ENCODE measurements around the gene TACC3.
A peak's percentile ranks its signal among the peaks of the same experiment; 100 is the strongest.

The TACC3 gene

DNA sequence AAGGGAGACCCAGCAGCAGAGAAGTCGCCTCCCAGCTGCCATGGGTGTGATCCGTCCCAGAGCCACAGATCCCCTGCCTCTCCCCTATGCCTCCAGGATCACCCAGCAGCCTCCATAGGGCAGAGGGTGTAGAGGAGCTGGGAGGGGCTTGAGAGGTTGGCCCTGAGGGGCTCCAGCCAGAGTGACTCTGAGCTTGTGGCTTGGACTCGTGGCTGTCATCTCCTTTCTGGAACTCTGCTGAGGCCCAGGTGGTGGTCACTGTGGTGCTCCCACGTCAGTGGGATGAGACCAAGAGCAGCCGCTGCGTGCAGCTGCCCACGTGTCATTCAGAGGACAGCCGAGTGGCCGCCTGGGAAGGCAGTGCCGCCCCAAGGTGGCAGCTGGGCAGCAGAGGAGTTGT, 4.2 kb downstream of the TACC3 start:
- DNase-seq: no peak

DNA sequence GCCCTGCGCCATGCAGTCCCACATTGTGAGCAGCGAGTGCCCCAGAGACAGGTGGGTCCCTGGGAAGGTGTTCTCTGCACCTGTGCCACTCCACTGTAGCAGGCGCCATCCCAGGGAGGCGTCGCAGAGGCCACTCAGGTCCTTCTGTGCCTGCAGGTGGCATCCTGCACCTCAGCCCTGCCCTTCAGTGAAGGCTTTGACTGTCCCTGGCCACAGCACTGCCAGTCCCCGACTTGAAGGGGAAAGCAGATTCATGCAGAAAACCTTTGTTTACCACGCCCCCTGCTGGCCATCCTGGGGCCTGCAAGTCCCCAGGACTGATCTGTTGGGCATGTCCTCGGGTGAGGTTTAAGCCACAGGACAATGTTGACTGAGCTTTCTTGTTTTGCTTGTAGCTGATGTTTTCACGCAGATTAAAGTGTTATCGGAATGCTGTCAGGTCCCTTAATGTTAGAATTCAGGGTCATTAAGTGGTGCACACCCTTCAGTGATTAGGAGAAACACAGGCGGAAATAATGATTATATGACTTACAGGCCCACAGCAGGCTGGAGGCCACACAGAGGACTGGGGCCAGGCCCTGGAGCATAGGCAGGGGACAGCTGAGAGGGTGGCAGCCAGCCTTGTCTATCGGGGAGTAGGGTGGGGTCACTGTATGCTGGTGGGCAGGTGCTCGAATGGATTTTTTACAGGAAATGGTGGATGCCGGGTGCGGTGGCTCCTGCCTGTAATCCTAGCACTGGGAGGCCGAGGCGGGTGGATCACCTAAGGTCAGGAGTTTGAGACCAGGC, 5.0 kb downstream of the TACC3 start:
- peak; percentile 33 for DNase-seq

DNA sequence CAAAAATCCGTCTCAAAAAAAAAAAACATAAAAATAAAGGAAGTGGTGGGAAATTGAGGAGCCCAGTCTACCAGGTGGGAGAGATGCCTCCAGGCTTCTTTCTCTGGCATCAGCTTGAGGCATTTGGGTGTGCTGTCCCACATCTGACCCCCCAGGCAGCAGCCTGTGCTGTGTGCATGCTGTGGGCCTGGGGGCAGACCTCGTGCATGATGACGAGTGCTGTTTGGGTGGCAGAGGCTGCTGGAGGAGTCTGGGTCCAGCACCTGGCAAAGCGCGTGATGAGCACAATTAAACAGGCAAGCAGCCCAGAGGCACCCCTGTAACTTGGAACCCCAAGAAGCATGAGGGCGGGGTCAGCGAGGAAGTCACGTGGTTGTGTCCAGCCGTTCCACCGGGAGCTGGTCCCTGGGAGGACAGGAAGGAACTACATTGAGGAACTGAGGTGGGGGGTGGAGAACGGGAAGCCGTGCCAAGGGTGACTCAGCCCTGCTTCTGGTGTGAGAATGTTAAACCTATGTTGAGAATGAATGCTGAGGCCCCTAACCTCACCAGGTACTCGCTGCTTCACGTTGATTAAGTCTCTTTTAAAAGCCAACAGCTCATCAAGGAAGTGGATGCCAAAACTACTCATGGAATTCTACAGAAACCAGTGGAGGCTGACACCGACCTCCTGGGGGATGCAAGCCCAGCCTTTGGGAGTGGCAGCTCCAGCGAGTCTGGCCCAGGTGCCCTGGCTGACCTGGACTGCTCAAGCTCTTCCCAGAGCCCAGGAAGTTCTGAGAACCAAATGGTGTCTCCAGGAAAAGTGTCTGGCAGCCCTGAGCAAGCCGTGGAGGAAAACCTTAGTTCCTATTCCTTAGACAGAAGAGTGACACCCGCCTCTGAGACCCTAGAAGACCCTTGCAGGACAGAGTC, 6.1 kb downstream of the TACC3 start:
- no peak for DNase-seq

DNA sequence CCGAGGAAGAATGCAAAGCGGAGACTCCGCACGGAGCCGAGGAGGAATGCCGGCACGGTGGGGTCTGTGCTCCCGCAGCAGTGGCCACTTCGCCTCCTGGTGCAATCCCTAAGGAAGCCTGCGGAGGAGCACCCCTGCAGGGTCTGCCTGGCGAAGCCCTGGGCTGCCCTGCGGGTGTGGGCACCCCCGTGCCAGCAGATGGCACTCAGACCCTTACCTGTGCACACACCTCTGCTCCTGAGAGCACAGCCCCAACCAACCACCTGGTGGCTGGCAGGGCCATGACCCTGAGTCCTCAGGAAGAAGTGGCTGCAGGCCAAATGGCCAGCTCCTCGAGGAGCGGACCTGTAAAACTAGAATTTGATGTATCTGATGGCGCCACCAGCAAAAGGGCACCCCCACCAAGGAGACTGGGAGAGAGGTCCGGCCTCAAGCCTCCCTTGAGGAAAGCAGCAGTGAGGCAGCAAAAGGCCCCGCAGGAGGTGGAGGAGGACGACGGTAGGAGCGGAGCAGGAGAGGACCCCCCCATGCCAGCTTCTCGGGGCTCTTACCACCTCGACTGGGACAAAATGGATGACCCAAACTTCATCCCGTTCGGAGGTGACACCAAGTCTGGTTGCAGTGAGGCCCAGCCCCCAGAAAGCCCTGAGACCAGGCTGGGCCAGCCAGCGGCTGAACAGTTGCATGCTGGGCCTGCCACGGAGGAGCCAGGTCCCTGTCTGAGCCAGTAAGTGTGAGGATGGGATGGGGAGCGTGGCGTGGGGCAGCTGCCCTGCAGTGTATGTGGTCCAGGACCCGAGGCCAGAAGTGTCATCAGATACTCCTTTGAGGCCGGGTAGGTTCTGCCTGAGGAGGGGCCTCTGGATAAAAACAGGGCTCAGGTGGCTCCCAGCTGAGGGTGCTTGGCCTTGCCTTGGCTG, 7.0 kb downstream of the TACC3 start:
- no peak for DNase-seq

DNA sequence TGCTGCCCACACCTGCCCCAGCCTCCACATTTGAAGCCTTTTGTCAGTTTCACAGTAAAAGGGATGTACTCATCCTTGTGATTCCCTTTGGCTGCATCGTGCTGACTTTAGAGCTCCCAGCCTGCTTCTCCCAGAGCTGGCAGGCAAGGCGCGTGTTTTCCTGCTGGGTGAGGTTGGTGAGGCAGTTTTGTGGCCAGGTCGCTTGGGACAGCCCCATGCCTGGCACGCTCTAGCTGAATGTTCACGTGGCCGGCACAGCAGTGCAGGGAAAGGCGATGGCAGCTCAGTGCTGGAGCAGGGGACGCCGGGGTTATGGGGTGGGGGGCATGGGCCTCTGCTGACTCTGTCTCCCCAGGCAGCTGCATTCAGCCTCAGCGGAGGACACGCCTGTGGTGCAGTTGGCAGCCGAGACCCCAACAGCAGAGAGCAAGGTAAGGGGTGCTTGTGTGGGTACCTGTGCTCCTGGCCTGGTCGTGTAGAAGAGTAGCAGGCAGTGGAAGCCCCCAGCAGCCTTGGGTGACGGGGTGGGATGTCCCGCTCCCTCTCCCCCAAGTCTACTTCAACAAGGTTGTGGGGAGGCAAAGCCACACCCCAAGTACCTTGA, 9.3 kb downstream of the TACC3 start:
- DNase-seq: no peak

DNA sequence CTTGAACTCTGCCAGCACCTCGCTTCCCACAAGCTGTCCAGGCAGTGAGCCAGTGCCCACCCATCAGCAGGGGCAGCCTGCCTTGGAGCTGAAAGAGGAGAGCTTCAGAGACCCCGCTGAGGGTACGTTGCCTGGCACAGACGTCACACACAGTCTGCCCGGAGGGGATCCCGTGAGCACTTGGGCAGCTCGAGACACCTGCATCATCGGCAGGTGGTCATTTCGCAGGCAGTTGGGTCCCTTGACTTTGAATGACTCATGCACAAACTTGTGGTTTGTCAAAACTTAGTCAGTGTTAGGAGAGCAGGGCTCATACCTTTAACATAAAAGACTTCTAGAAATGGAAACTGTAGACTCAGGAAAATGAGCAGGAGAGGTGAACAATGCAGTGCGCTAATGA, 9.9 kb downstream of the TACC3 start:
- DNase-seq: no peak

DNA sequence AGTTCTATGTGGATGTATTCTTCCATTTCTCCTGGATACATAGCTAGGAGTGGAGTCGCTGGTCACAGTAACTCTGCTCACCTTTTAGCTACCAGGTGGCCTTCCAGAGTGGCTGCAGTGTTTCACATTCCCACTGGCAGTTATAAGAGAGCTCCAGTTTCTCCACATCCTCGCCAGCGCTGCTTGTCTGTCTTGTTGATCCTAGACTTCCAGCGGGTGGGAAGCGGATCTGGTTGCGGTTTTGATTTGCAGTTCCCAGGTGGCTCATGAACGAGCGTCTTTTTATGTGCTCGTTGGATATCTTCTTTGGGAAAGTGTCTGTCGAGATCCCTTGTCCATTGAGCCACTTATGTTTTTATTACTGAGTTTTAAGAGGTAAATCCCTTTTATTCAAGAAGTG, 11.6 kb downstream of the TACC3 start:
- no peak for DNase-seq

DNA sequence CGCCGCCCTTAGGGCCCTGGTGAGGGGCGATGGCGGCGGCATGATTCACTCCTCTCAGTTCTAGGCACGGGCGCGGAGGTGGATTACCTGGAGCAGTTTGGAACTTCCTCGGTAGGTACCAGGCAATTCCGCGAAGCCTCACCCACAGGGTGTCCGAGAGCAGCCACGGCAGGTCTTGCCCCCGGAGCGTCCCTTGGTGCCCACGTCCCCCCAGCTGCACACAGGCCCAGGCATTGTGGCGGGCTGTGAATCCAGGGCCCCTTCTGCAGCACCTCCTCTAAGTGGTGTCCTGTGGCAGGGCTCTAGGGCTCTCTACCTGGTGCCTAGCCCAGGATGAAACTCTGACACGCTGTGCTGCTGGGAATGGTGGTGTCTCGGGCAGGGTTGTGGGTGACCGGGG, 13.9 kb downstream of the TACC3 start:
- DNase-seq: no peak

DNA sequence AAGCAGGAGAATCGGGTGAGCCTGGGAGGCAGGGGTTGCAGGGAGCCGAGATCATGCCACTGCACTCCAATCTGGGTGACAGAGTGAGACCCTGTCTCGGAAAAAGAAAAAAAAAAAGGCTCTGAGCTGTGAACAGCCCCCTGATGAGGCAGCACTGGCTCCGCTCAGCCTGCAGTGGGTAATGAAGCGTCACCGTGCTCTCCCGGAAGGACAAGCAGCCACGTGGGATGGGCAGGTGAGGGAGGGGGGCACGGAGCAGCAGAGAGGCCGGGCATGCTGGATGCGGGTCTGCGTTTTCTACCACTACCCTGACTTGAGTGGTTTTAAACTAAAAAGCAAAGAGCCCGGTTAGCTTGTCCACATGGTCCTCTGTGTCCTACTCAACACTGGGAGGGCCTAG, 15.5 kb downstream of the TACC3 start:
- no peak for DNase-seq

DNA sequence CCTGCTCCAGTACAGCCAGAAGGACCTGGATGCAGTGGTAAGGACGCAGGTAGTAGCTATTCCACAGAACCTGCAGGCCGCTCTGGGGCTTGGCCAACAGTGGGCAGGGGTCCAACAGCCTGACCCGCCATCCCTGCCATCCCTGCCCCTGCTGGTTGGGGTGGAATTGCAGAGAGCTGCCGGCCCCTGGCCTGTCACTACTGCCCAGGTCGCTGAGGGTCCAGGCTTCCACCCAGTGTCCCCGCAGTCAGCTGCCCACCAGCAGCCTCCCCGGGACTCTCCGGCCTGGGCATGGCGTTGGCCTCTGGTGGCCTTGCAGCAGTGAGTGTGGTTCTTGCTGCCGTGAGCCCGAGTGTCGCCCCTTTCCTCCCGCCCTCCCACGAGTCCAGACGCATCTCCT, 16.3 kb downstream of the TACC3 start:
- DNase-seq: no peak

DNA sequence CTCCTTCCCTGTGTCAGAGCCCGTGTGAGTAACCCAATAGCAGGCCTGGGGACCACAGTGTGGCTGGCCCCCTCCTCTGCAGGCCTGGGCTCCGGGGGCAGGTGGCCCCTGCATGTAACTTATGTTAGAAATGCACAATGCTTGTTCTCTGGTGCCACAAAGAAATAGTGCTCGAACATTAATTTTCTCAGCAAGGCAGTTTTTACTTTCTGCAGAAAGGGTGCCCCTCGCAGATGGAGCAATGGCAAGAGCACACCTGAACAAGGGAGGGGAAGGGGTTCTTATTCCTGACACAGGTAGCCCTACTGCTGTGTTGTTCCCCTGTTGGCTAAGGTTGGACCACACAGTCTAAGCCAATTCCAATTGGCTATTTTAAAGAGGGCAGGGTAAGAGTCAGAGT, 17.1 kb downstream of the TACC3 start:
- DNase-seq: no peak

DNA sequence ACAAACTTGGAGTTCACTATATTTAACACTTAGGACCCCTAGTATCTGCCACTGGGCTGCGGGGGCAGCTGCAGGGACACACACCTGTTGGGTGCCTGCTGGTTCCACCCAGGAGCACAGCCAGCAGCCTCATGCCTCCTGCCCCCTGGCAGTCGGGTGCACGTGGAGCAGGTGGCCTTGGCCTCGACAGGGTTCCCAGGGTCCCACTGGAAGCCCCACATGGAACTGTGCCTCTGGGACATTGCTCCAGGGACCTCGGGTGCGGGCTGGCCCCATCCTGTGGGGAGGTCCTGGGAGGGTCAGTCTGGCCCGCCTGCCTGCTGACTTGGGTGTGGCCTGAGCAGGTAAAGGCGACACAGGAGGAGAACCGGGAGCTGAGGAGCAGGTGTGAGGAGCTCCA, 18.0 kb downstream of the TACC3 start:
- no peak for DNase-seq

DNA sequence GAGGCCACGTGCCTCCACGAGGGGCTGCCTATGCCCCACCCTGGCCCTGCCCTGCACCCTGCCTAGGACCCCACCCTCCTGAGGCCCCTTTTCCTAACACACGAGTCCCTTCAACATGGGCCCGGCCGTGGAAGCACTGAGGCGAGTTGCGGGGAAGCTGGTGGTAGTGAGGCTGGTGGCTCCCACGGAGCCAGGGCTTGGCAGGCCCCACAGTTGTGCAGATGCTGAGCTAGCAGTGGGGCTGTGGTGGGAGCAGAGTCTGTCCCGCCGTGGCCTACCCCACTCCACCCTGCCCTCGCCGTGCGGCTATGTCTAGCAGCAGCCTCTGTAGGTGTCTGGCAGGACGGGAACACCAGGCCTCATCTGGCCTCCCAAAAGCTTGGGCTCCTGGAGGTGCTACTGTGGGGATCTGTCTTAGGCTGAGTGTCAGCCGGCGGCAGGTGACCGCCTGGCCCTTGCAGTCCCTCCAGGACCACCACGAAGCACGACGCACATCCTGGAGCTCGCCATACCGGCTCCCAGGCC, 18.8 kb downstream of the TACC3 start:
- DNase-seq: no peak

DNA sequence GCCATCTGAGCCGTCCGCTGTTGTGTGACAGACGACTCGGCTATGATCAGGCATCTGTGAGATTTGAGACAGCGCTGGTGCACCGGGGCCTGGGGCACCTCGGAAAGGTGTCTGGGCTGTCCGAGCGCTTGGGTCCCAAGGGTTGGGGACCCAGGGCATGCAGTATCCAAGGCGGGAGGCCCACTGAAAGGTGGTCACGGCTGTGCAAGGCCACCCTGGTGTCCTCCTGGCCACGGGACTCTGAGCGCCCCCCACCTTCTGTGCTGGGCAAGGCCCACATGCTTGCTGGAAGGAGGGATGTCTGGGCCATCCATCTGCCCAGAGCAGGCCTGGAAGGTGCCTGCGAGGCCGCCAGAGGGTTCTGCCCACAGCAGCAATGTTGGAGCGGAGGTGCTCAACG, 19.9 kb downstream of the TACC3 start:
- DNase-seq: no peak

DNA sequence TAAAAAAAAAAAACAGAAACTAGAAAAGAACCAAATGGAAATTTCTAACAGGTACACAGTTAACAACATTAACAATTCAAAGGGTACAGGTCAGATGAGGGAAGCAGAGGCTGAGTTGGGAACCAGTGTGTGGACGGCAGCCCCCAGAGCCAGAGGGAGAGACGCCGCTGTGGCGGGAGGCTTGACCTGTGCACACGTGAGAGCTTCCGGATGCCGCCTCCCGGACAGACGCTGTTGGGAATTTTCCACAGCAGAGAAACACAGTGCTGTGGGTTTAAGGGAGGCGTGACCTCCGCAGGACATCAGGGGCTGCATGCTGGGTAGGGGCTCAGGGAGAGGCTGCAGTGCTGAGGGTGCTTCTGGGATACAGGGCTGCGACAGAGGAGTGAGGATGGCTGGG, 22.2 kb downstream of the TACC3 start:
- no peak for DNase-seq

DNA sequence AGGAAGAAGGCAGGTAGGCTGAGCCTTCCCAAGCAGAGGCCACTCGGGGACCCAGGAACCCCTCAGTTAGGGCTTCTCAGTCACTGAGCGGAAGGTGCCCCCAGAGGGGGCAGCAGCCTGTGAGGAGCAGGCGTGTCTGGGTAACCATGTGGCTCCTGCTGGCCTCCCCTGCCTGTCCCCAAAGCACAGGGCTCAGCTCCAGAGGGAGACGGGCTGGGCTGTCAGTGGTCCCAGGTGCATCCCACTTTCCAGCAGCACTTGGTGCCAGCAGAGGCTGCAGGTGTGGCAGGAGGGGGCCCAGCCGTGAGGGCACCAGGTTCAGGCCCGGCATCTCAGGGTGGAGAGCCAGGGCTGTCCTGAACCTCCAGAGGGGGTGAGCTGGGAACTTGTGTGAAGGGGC, 22.7 kb downstream of the TACC3 start:
- DNase-seq: no peak

DNA sequence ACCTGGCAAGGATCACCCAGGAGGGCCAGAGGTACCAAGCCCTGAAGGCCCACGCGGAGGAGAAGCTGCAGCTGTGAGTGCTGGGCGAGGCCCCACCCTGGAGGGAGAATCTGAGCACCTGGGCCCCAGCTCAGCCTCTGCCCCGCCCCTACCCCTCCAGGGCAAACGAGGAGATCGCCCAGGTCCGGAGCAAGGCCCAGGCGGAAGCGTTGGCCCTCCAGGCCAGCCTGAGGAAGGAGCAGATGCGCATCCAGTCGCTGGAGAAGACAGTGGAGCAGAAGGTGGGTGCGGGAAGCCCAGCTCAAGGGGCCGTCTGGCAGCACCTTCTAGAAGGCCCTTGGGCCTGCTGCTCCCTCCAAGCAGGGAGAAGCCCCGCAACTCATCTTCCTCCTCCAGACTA, 23.2 kb downstream of the TACC3 start:
- DNase-seq: no peak

DNA sequence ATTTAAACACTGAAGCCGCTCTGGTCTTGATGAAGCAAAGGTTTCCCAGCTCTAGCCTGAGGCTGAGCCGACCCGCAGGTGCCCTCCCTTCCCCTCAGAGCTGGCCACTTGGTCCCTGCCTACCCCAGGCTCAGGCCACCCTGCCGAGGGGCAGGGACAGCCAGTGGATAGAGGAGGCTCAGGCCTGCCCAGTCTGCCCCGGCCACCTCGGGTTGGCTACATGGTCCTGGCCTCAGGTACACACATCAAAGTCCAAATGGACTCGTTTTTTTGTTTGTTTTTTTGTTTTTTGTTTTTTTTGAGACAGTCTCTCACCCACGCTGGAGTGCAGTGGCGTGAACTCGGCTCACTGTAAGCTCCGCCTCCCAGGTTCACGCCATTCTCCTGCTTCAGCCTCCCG, 23.8 kb downstream of the TACC3 start:
- no peak for DNase-seq

DNA sequence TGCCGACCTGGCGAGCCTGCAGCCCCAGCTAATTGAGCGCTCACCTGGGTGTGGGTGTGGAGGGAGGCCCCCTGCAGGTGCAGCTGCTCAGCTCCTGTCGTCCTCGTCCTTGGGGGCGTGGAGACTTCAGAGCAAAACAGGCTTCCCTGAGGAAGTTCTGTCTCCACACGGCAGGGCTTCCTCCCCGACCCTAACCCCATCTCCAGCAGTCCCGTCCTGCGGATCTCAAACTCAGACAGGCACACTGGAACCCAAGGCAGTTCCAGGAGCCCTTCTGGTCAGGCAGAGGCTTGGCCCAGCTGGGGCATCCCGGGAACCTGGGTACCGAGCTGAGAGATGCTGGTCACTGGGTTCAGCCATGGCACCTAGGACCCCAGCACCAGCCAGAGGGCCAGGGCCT, 24.4 kb downstream of the TACC3 start:
- no peak for DNase-seq

DNA sequence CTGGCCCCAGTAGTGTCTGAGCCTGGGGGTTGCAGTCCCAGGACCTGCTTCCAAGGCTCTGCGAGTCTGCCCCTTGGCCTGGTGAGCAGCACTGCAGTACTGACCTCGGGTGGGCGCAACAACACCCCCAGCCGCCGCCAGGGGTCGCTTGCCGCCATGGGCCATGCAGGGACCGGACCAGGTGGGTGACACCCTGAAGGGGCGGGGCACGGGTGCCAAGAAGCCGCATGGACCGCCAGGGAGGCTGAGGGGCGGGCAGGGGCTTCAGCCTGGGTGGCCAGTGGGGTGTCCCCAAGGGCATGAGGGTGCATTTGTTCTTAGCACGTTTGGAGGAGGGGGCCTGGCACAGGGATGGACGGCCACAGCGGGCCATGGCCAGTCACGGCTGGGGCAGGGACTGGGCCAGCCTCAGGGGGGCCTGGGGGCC, 25.0 kb downstream of the TACC3 start:
- DNase-seq: peak; percentile 16

DNA sequence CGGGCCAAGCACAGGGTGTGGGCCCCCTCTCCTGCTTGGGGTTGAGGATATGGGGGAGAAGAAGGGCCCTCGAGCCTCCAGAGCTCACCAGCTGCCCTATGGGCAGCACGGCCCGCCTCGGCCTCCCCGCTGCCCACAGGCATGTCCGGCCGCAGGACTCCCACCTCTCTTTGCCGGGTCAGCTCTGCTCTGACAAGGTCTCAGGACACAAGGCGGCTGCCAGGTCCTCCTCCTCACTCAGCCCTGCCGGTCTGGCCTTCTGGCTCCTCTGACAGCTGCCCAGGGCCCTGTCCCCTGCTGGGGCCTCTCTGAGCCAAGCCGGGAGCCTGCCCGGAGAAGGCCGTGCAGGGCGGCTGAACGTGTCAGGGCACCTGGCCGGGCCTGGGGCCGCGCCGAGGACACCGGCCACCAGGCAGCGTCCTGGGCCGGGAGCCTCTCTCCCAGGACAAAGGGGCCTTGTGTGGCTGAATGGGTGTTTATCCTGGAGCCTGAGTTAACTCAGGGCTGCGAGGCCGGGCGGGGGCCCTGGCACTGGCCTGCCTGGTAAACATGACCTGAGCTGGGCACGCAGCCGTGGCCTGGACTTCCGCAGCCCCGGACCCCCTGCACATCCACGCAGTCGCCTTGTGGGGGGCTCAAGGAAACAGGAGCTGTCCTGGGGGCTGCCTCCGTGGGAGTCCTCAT, 25.7 kb downstream of the TACC3 start:
- no peak for DNase-seq

DNA sequence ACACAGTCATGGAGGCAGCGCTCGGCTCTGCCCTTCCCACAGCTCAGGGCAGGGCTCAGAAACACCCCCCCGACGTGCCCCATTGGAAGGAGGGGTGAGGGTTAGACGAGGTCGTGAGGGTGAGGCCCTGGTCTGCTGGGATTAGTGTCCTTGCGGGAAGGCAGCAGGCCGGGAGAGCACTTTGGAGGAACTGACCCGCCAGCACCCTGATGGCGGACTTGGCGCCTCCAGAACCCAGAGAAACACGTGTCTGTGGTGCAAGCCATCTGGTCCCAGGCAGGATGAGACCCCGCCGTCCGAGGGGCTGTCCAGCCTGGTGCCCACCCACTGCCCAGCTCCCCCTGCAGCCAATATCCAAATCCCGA, 26.3 kb downstream of the TACC3 start:
- no peak for DNase-seq
